ENCODE results near the gene APBA2.

GRCh38 chr15:28903555-28903954, 17.8 kb downstream of the APBA2 start:
- TF ChIP-seq, protein P1, sequence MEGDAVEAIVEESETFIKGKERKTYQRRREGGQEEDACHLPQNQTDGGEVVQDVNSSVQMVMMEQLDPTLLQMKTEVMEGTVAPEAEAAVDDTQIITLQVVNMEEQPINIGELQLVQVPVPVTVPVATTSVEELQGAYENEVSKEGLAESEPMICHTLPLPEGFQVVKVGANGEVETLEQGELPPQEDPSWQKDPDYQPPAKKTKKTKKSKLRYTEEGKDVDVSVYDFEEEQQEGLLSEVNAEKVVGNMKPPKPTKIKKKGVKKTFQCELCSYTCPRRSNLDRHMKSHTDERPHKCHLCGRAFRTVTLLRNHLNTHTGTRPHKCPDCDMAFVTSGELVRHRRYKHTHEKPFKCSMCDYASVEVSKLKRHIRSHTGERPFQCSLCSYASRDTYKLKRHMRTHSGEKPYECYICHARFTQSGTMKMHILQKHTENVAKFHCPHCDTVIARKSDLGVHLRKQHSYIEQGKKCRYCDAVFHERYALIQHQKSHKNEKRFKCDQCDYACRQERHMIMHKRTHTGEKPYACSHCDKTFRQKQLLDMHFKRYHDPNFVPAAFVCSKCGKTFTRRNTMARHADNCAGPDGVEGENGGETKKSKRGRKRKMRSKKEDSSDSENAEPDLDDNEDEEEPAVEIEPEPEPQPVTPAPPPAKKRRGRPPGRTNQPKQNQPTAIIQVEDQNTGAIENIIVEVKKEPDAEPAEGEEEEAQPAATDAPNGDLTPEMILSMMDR (tag by site-specific recombination; IDR thresholded peaks at IDR 0.05): no peak
- TF ChIP-seq ZNF416 (tag by site-specific recombination; IDR thresholded peaks at IDR 0.05): no peak
- TF ChIP-seq BCL11A (tag by site-specific recombination; IDR thresholded peaks at IDR 0.05; ENCODE audit: low read depth): no peak
- TF ChIP-seq ZNF704 (tag by site-specific recombination; IDR thresholded peaks at IDR 0.05): no peak
- TF ChIP-seq ZNF274 (IDR thresholded peaks at IDR 0.05; ENCODE audit: low read length): no peak
- no peak for TF ChIP-seq ZNF274 (tag by site-specific recombination; IDR thresholded peaks at IDR 0.05; ENCODE audit: borderline replicate concordance)
- TF ChIP-seq RBAK (tag by site-specific recombination; IDR thresholded peaks at IDR 0.05): no peak
- TF ChIP-seq ZNF747 (tag by site-specific recombination; IDR thresholded peaks at IDR 0.05): no peak
- TF ChIP-seq, protein P2, sequence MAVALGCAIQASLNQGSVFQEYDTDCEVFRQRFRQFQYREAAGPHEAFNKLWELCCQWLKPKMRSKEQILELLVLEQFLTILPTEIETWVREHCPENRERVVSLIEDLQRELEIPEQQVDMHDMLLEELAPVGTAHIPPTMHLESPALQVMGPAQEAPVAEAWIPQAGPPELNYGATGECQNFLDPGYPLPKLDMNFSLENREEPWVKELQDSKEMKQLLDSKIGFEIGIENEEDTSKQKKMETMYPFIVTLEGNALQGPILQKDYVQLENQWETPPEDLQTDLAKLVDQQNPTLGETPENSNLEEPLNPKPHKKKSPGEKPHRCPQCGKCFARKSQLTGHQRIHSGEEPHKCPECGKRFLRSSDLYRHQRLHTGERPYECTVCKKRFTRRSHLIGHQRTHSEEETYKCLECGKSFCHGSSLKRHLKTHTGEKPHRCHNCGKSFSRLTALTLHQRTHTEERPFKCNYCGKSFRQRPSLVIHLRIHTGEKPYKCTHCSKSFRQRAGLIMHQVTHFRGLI (tag by site-specific recombination; IDR thresholded peaks at IDR 0.05): no peak
- no peak for TF ChIP-seq ZBTB10 (tag by site-specific recombination; IDR thresholded peaks at IDR 0.05)
- TF ChIP-seq ZNF221 (tag by site-specific recombination; IDR thresholded peaks at IDR 0.05; ENCODE audit: borderline replicate concordance): no peak
- no peak for TF ChIP-seq KLF1 (tag by site-specific recombination; IDR thresholded peaks at IDR 0.05)
- no peak for TF ChIP-seq ZBTB8A (tag by site-specific recombination; IDR thresholded peaks at IDR 0.05)
- TF ChIP-seq ZNF239 (tag by site-specific recombination; IDR thresholded peaks at IDR 0.05): no peak
- no peak for TF ChIP-seq ZFP41 (tag by site-specific recombination; IDR thresholded peaks at IDR 0.05; ENCODE audit: borderline replicate concordance)
